NCI-H2081 treated with DMSO at 0.1 percent for 48 hours (cell line): ENCODE results near the gene RPTOR.

Experiments
- DNase-seq: peaks from one replicate; lab custom pipeline; 2025; lab: John Stamatoyannopoulos, UW

RPTOR gene

DNA sequence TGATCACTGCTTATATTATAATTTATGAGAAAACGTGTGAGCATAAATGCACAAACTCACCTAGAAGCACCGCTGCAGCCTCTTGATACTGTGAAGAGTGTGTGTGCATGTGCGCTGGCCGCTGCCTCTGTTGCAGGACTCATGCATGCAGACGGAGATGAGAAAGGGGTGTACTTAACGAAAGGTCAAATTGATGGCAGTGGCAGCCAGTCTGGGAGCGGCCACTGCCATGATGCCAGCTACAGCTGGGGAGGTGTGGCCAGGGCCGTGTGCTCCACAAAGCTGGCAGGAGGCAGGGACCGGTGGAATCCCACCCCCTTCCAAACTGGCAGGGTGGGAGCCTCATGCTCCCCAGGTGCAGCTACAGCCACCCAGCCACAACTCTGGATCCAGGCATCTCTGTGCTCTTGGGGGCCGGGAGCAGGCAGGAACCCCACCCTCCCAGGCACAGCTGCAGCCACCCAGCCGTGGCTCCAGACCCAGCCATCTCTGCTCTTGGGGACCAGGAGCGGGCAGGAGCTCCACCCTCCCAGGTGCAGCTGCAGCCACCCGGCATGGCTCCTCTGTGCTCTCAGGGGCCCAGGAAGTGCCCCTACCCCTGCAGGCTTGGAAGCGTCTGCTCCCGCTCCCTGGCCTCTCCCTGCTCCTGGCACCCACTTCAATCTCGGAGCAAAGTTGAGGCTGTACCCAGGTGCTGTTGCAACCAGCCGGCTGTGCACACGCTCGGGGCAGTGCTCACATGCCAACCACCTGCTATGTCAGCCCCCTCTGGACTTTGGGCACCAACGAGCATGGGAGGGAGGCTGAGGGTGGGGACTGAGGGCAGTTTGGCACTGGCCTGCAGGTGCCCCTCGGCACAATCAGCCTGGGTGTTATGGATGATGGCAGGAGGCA lies 369.5 kb downstream of the RPTOR start:
- no peak for DNase-seq

DNA sequence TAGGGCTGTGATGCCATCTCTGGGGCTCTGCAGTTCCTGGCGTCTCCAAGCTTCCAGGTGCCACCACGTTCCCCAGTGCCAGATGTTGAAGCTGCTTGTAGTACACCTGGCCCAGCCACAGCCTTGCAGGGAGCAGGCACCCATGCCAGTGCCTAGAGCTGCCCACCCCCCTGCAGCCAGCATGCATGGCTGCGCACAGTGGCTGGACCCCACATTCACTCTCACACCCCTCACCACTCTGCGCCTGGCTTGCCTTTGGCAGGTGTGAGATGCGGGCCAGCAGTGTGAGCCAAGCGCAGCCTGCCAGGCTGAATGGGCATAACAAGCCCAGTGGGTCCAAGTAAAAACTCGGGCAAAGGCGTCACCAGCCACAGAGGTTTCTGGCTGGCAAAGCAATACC lies 371.6 kb downstream of the RPTOR start:
- no peak for DNase-seq

DNA sequence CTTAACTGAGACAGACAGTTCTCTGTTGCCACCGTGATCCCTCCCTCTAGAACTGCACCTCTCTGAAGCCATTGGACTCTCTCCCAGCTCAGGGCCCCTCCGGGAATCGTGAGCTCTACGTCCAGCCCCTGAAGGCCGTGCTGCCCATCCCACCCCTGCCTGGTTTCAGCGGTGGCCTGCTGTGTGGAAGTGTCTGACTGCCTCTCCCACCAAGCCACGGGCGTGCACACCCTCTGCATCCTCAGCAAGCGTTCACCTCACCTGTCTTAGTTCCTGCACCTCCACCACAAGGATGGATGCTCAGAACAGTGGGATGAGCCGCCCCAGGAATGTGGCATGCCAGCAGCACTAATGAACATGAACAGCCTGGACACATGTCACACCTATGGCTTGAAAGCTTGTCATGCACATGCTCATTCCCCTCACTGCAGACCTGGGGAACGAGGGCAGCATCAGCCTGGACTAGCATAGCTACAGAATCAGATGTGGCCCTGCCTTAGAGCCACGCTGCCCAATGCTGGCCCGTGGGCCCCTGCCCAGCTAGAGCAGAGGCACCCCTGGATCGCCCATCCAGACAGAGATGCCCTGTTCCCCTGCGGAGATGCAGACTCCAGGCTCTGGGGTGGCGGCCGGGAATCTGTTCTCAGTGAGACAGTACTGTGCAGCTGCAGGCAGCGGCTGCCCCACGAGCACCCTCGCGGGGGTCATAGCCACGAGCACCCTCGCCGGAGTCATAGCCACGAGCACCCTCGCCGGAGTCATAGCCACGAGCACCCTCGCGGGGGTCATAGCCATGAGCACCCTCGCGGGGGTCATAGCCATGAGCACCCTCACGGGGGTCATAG lies 373.3 kb downstream of the RPTOR start:
- DNase-seq = no peak

DNA sequence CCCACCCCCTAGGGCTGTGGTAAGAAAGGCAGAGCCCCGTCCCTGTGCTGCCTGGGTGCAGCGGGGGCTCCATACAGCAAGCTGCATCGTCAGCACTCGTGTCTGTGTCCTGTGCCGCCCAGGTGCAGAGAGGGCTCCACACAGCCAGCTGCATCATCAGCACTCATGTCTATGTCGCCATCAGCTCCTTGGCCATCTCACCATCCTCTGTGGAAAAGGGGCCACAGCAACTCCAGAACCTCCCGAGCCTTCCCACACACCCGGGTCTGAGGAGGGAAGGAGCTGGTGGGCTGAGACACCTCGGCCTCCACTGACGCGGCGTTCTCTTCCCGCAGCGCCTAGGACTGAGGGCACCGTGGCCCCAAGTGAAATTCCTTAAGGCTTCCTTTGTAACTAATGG lies 374.1 kb downstream of the RPTOR start:
- no peak for DNase-seq

DNA sequence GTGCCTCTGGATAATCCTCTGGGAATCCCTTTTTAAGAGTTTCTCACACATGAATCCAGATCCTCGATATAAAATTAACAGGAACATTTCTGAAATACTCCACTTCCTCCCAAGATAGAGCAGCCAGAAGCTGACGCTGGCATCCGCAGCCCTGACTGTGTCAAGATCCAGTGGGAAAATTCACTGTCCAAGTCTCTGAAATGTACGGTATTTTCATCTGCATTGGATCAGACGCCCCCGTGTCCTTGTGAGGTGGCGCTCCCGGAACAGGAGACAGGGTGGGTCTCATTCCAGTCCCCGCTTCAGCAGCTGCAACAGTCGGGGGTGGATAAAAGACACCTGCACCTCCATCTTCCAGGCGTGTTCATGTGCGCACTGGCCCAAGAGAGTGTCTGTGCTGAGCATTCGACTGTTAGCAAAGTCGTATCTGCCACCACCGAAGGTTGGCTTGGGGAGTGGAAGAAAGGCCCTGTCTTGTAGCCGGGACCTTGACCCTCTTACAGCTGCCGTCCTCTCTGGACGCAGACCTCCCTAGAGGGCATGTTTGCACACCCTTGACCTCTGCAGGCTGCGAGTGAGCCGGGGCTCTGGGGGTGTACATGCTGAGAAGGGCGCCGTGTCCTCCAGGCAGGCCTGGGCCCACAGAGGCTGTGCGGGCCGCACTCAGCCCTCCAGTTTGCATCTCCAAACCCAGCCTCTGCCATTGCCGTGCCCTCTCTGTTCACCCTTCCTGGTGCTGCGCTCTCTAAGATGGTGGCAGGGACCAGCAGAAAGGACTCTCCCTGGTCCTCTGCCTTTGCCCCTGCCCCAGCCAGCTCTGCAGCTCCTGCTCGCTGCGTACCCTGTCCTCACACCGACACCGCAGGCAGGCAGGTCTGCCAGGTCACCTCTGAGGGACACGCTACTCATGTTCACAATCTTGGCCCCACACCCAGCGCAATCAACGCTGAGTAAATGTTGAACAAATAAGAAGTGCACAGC lies 375.0 kb downstream of the RPTOR start:
- no peak for DNase-seq

DNA sequence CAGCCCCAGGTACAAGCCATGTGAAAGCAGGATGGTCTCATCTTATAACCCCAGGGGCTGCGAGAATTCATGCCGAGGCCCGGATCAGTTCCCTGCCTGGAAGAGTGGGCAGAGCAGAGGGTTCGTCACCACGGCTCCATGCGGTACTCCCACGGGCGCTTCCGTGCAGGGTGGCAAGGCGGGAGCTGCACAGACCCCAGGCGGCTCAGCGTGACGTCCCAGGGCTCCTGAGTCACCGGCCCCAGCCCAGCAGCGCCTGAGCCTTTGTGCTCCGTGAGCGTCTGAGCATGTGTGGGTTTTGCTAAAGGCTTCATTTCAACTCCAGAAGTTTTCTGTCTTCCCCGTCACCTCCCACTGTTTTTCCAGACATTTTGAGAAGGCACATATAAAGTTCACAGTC lies 375.8 kb downstream of the RPTOR start:
- DNase-seq = no peak

DNA sequence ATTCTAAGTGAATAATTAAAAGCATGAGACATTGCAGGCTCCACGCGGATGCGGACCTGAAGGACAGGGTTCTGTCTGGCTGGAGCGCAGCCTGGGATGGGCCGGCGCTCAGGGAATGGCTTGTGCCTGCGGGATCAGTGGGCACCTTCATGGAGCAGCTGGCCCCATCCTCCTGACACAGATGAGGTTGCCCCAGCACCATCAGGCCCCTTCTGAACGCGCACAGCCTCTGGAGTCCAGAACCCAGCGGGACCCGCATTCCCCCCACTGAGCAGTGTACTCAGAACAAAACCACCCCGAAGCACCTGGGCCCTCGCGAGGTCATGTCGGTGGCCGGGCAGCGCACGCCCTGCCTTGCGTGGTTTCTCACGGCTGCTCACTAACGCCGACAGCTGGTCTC lies 376.5 kb downstream of the RPTOR start:
- no peak for DNase-seq

DNA sequence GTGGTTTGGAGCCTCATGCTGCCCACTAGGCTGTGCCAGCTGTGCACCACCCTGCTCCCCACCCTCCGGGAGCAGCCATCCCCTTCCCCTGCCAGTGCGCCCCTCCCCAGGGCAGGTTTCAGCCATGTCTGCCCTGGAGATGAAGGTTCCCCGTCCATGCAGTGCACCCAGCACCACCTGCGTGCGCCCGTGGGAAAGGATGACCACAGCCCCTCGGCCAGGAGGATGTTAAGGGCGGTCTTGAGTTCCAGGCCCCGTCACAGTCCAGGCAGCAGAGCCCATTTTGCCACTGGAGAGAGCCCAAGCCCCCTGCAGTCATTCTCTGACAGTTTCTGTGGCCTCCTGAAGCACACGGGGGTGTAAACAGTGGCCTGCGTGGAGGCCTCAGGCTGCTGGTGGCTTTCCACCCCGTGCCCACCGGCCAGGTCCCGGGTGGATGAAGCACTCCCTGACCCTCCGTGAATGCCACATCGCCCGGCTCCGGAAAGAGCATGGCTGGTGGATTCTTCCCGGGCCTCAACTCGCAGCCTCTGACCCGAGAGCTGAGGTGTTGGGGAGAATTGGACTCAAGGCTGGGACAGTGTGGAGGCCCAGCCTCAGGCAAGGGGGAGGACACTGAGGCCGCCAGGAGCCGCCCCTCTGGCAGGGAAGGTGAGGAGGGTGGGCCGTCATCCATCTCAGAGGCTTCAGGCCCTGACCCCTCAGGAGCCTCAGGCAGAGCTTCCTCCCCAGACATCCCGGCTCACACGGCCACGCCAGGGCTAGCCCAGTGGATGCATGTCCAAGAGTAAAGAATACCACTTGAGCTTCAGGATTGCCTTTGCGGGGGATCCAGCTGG lies 377.3 kb downstream of the RPTOR start:
- no peak for DNase-seq

DNA sequence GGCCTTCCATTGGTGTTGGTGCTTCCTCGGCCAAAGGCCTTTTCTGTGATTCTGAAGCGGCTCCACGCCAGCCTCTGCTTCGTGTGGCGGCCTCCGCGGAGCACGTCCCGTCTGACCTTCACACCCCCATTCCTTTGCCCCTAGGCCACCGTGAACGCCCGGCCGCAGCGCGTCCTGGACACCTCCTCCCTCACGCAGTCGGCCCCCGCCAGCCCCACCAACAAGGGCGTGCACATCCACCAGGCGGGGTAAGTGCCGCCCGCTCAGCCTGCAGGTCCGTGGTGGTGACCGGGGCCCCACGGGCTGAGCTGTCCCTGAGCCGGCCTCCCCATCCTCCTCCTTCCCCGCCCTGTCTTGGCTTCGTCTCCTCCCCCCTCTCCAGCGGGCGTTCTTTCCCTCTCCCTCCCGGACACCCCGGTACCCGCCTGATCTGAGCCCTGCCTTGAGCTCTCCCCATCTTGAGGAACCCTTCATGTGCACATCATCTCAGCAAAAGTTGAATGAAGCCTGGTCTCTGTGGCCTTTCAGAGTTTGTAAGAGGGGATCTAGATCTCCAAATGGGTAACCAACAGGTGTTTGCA lies 378.0 kb downstream of the RPTOR start:
- DNase-seq = no peak

DNA sequence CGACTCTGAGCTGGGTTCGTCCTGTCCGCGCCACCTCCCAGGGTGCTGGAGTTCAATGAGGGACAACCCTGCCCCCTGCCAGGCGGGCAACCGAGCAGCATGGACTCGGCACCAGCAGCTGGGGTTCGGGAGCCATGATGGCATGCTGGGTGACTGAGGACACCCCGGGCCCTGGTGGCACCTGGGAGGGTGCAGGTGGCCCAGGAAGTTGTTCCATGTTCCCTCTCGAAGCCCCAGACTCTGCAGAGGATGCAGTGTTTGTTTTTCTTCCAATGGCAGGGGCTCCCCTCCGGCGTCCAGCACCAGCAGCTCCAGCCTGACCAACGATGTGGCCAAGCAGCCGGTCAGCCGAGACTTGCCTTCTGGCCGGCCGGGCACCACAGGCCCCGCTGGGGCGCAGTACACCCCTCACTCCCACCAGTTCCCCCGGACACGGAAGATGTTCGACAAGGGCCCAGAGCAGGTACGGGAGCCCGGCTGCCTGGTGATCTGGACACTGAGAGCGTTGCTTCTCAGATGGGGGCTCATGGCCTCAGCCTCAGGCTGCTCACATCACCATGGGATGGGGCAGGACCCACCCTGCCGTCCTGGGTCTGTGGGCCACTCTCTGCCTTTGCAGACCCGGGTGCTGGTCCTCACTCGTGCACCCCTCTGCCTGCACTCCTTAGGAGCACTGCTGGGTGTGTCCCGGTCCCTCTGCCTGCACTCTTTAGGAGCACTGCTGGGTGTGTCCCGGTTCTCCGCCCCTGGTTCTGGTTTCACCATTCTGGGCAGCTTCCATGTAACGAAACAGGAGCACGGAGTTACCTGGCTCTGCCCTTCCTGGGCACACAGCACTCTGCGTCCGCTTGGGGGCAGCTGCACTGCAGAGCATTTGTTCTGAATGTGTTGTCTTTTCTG lies 378.8 kb downstream of the RPTOR start:
- no peak for DNase-seq

DNA sequence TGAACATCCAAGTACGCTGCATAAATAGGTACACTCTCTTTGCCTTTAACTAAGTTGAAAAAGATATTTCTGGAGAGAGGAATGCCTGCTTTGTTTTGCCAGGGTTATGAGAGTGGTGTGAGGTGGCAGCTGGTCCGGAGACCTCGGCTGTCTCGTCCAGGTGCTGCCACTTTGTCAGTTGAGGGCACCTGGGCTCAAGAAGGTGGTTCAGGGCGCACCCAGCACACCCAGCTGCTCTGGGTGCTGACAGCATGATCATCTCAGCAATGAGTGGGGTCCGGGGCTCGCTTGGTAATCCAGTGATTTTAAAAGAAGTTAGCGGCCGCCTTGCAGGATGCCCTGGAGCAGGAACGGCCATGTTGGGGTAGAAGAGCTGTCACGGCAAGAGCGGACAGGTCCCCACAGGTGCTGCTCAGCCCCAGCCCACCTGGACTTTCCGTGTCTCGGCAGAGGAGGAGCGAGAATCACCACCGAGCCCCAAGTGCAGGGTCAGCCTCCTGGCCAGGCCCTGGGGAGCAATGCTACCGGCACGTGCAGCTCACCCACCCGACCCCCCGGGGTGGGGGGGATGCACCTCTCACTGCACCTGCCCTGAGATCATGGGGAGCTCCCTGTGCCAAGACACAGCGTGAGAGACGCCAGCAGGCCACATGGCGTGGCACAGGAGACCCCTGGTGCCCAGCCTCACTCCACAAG lies 379.6 kb downstream of the RPTOR start:
- no peak for DNase-seq

DNA sequence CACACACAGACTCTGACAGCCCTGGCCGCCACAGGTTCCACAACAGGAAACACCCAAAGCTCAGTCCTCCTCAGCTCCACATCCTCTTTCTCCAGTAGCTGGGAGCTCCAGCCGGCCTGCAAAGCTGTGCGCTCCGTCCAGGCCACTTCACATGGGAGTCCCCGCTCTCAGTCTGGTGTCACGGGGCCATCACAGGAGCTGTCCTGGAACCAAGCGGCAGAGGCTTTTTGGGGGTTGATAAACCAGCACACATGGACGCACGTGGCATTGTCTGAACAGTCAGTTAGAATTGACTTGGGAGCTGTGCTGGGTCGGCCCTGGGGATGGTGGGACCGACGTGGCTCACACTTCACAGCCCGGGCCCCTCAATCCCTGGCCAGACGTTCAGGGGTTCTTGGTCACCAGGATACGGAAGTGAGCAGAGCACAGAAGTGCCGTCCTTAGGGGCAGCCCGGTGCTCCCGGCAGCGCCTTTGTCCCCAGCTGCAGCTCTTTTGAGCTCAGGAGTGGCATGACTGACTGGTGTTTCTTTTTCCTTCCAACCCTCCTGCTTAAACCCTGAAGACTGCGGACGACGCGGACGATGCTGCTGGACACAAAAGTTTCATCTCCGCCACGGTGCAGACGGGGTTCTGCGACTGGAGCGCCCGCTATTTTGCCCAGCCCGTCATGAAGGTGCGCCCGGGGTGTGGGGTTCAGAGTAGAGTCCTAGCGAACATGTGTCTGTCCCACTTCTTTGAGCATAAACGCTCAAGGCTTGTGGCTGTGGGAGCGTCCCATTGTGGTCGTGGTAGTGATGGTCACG lies 380.4 kb downstream of the RPTOR start:
- no peak for DNase-seq

DNA sequence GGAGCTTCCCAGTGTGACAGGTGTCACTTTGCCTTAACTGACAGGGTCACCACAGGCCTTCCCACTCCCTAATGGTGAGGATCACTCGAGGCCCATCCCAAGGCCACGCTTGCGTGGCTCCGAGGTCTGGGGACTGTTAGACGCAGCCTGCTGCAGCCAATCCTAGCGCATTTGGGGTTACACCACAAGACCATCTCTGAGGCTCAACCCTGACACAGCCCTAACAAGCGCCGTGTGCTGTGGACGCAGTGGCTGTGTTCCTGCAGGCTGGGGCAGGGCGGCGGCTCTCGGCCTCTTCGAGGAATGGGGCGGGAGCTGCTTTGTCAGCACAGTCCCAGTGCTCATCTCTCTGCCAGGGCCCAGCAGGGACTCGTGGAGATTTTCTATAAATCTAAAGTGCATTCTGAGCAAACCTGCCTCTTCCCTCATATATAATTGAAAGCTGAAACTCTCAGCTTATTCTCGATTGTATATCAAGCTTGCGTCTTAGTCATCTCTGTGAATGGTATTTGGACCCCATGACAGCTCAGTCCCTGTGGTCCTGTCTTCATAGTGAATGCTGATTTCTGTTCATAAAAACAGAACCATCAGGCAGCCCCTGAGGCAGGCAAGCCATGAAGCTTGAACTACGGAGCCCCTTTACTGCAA lies 381.2 kb downstream of the RPTOR start:
- DNase-seq = no peak

DNA sequence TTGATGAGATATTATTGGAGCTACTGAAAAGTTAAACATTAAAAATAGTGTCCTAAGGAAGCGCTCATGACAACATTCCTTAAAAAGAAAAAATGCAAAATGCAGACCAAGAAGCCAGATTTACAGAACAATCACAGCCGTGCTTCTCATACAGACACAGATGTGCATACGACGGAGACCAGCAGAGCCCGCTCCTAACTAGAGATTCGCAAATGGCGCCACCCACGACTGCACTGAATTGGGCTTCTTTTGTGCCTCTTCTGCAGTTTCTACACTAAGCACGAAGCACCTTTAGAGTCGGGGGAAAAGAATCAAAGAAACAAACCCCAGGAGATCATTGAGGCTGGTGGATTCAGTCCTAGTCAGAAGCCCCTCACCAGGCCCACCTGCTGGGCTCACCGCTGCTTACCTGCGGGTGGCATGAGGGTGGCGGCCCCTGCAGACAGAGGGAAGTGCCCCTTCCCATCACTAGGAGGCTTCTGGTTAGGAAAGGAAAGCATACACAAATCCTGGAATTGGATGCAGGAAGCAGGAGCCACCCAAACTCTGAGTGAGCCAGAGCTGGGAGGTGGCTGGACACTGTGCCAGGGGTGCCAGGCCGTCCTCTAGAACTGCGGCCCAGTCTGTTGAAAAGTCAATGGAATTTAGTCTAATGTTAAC lies 382.1 kb downstream of the RPTOR start:
- DNase-seq = no peak

DNA sequence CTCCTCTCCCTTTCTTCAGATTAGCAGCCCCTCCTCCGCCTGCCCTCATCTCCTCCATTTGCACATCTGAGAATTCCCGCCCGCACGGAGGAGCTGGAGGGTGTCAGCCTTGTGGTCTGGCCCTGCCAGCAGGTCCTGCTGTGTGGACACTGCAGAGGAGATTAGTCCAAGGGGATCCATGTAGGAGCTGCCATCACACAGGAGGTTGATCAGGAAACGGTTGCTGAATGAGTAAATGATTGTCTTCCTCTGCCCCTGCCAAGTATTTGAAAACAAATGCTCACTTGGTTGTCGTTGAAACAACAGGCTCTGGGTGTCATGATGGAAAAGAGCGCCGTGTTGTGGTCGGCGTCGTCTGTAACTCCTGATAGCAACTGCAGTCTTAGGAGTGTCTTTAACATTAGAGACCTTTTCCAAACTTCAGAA lies 383.2 kb downstream of the RPTOR start:
- DNase-seq = no peak

DNA sequence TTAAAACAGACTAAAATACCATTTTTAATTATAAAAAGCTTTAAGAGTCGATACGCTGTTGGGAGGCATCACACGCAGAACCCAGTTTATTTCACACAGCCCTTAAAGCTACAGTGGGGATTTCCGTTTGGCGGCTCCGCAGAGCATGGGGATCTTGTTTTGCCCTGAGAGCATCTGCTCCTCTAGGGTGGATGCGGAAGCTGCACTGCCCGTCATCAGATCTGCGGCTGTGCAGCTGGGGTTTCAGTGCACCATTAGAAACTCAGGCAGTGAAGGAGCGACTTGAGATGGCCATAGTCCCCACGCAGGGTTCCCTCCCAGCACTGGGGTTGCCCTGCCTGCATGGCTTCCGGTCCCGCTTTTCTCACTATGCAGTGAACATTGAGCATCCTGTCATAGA lies 384.8 kb downstream of the RPTOR start:
- DNase-seq = no peak
